ENCODE results near the gene MED13L.

The MED13L gene

DNA sequence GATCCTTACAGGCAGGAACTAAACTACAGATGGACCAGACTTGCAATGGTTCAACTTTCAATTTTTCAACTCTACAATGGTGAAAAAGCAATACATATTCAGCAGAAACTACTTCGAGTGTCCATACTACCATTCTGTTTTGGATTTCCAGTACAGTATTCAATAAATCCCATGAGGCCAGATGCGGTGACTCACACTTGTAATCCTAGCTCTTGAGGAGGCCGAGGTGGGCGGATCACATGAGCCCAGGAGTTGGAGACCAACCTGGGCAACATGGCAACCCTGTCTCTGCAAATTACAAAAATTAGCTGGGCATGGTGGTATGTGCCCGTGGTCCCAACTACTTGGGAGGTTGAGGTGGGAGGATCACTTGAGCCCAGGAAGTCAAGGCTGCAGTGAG, 336.1 kb downstream of the MED13L start:
- Mint-ChIP-seq H3K27ac (no peak overlapping the region), H3K9me3 (peaks cover 7% of the 10 kb centered on the region), H3K36me3 (ENCODE audit: low read depth) (no peaks in the 10 kb centered on the region), H3K27me3 (ENCODE audit: low read depth) (peaks cover 20% of the 10 kb centered on the region), H3K4me3 (no peak overlapping the region), H3K4me1 (ENCODE audit: low read depth) (no peaks in the 10 kb centered on the region)

DNA sequence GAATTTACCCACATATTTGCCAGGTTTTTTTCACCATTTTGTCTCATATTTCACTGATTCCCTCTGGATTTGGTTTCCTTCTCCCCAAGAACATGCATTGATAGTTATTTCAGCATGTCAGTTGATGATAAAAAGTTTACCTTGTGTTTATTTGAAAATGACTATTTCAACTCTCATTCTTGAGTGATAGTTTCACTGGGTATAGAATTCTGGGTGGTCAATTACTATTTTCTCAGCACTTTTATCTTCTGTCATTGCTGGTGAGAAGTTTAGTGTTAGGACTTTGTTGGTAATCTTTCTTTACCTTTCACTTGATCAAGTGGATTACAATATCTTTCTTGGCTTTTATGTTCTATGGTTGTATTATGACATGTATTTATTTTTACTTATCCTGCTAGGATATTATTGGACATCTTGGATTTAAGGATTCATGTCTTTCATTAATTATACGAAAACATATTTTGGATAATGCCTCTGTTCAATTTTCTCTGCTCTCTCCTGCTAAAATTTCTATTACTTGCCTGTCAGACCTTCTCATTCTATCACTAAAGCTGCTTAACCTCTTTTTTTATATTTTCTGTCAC, 338.6 kb downstream of the MED13L start:
- no peaks in the 10 kb centered on the region for H3K36me3 Mint-ChIP-seq (ENCODE audit: low read depth)
- H3K4me1 Mint-ChIP-seq (ENCODE audit: low read depth) = no peaks in the 10 kb centered on the region
- H3K9me3 Mint-ChIP-seq = peaks cover 7% of the 10 kb centered on the region
- peaks cover 26% of the 10 kb centered on the region for H3K27me3 Mint-ChIP-seq (ENCODE audit: low read depth)
- no peak overlapping the region for H3K27ac Mint-ChIP-seq
- H3K4me3 Mint-ChIP-seq = no peak overlapping the region

DNA sequence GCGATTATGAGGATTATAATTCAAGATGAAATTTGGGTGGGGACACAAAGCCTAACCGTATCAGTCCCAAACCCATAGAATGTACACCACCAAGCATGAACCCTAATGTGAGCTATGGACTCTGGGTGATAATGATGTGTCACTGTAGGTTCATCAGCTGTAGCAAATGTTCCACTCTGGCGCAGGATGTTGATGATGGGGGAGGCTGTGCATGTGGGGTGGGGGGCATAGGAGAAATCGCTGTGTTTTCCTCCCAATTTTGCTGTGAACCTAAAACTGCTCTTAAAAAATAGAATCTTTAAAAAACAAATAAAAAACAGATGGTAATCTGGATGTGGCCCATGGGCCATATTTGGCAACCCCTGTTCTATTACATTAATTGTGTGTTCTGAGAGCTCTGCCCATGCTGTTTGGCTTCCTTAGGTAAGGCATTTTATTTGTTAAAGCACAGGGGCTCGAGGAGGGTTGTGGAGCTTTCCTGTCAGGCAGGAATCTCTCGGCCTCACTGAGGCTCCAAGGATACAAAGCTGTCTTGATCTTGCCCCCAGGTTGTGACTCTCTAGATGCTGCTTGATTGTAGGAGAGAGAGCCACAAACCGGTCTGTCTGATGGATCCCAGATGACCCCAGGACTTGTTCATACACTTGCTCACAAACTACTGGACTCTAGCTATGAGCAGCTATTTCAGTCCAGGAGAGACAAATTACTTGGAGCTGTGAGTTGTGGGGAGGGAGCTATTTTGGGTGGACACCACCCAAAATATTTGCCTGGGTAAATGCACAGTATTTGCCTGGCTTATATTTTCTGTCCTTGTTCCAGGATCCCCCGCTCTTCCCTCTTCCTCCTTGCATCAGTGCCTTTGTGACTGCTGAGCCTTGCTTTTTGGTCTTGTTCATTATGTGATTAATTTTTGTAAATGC, 340.2 kb downstream of the MED13L start:
- peaks cover 26% of the 10 kb centered on the region for H3K27me3 Mint-ChIP-seq (ENCODE audit: low read depth)
- no peaks in the 10 kb centered on the region for H3K4me1 Mint-ChIP-seq (ENCODE audit: low read depth)
- no peak overlapping the region for H3K27ac Mint-ChIP-seq
- H3K9me3 Mint-ChIP-seq = peaks cover 7% of the 10 kb centered on the region
- H3K36me3 Mint-ChIP-seq (ENCODE audit: low read depth) = no peaks in the 10 kb centered on the region
- H3K4me3 Mint-ChIP-seq = no peak overlapping the region

DNA sequence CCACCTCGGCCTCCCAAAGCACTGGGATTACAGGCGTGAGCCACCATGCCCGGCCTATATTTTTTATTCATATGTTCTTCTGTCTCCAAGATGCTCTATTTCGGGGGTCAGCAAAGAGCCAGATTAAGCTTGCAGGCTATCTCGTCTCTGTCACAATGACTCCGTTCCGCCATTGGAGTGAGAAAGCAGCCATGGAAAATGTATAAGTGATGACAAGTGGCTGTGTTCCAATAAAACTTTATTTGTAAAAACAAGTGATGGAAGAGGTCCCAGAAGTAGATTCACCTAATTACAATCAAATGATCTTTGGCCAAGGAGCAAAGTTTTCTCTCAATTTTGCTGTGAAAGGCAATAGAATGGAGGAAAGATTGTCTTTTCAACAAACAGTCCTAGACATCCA, 342.6 kb downstream of the MED13L start:
- Mint-ChIP-seq H3K4me1 (ENCODE audit: low read depth) (no peaks in the 10 kb centered on the region), H3K9me3 (peaks cover 7% of the 10 kb centered on the region), H3K27ac (no peak overlapping the region), H3K27me3 (ENCODE audit: low read depth) (peaks cover 26% of the 10 kb centered on the region), H3K36me3 (ENCODE audit: low read depth) (no peaks in the 10 kb centered on the region), H3K4me3 (no peak overlapping the region)

DNA sequence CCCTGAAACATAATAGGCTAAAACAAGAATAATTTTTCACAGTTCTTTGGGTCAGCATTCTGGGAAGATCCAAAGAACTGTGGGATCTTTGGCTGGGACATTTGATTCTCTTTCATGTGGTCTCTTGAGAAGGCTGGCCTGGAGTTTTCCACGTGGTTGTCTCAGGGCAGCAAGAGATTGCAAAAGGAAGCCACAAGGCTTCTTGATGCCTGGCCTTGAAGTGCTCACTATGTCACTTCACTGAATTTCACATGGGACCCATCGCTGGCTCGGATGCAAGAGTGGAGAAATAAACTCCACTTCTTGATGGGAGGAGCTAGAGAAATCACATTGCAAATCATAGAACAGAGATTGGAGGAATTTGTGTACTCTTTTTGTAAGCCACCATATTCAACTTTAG, 343.4 kb downstream of the MED13L start:
- no peak overlapping the region for H3K27ac Mint-ChIP-seq
- no peaks in the 10 kb centered on the region for H3K4me1 Mint-ChIP-seq (ENCODE audit: low read depth)
- no peaks in the 10 kb centered on the region for H3K36me3 Mint-ChIP-seq (ENCODE audit: low read depth)
- H3K27me3 Mint-ChIP-seq (ENCODE audit: low read depth) = peaks cover 23% of the 10 kb centered on the region
- no peak overlapping the region for H3K4me3 Mint-ChIP-seq
- peaks cover 4% of the 10 kb centered on the region for H3K9me3 Mint-ChIP-seq

DNA sequence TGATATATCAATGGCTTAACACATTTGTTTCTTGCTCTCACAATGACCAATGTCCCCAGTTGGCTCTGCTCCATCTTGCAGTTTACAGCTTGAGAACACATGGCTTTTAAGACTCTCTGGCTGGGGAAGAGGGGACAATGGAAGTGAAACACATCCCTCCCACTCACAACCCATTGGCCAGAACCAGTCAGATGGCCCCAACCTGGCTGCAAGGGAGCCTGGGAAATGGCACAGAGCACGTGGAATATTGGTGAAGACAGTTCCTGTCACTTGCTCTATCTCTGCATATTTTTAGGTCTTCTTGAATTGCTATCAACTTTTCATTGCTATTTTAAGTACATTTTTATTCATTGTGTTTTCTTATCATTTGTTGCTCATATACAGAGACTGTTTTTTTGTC, 345.4 kb downstream of the MED13L start:
- H3K4me3 Mint-ChIP-seq = no peak overlapping the region
- H3K36me3 Mint-ChIP-seq (ENCODE audit: low read depth) = no peaks in the 10 kb centered on the region
- no peaks in the 10 kb centered on the region for H3K4me1 Mint-ChIP-seq (ENCODE audit: low read depth)
- H3K27ac Mint-ChIP-seq = no peak overlapping the region
- H3K9me3 Mint-ChIP-seq = no peaks in the 10 kb centered on the region
- peaks cover 13% of the 10 kb centered on the region for H3K27me3 Mint-ChIP-seq (ENCODE audit: low read depth)

DNA sequence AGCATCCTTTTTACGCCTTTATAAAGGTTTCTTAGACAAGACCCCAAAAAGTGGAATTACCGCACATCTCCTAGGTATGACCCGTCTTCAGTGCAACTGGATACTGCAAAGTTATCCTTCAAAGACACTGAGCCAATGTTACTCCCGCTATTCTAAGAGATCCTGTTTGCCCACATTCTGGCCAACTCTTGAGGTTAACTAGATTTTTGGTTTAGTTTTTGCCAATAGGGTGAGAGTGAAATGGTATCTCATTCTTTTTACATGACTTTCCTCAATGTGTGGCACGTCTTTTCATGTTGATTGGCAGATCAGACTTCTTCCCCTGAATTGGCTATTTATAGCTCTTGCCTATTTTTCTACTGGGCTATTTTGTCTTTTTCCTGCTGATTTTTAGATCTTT, 347.2 kb downstream of the MED13L start:
- Mint-ChIP-seq H3K9me3 (no peaks in the 10 kb centered on the region), H3K4me3 (no peak overlapping the region), H3K27me3 (ENCODE audit: low read depth) (peaks cover 6% of the 10 kb centered on the region), H3K27ac (no peak overlapping the region), H3K36me3 (ENCODE audit: low read depth) (no peaks in the 10 kb centered on the region), H3K4me1 (ENCODE audit: low read depth) (no peaks in the 10 kb centered on the region)

DNA sequence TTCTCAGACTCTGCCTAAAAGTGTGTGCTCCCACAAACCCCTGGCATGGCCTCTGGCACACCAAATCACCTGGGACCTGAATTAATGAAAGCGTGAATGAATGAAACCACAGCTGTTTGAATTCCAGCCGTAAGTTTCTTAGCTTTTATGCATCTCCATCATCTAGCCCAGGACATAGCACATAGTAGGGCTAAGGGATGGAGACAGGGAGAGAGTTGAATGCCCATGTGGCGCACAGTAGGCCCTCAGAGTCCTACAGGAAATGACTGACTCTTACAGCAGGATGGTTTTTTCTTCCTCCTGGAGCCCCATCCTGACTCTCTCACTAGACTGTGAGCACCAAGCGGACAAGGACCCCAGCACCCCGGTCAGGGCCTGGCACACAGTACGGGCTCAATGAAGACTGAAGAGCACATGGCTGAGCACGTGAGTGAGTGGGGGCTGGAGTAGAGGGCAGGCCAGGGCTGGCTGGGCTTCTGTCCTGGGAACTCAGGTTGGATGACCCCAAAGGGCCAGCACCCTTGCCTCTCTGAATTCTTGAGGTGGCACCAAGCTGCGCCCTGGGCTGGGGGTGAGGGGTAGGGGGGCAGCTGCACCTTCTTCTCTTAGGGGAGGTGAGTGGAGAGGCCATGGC, 351.3 kb downstream of the MED13L start:
- H3K4me1 Mint-ChIP-seq (ENCODE audit: low read depth) = no peaks in the 10 kb centered on the region
- H3K27me3 Mint-ChIP-seq (ENCODE audit: low read depth) = no peaks in the 10 kb centered on the region
- H3K36me3 Mint-ChIP-seq (ENCODE audit: low read depth) = no peaks in the 10 kb centered on the region
- peaks cover 8% of the 10 kb centered on the region for H3K9me3 Mint-ChIP-seq
- H3K27ac Mint-ChIP-seq = no peak overlapping the region
- H3K4me3 Mint-ChIP-seq = no peak overlapping the region

DNA sequence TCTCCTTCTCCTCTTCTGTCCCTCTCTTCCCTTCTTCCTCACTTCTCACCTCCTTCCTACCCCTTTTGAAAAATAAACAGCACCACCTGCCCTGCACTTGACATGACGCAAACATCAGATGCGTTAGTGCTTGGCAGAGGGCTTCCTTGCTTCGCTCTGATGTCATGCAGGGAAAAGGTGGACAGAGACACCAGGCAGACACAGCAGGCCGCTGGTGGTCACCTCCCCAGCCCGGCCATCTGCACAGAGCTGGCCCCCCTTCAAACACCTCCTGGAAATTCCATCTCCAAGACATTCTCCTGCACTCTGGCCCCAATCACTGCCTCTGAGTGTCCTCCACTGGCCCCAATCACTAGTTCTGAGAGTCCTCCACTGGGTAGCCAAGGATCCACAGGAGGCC, 353.6 kb downstream of the MED13L start:
- peaks cover 5% of the 10 kb centered on the region for H3K27me3 Mint-ChIP-seq (ENCODE audit: low read depth)
- peaks cover 8% of the 10 kb centered on the region for H3K9me3 Mint-ChIP-seq
- no peaks in the 10 kb centered on the region for H3K36me3 Mint-ChIP-seq (ENCODE audit: low read depth)
- H3K4me1 Mint-ChIP-seq (ENCODE audit: low read depth) = no peaks in the 10 kb centered on the region
- no peak overlapping the region for H3K27ac Mint-ChIP-seq
- H3K4me3 Mint-ChIP-seq = no peak overlapping the region

DNA sequence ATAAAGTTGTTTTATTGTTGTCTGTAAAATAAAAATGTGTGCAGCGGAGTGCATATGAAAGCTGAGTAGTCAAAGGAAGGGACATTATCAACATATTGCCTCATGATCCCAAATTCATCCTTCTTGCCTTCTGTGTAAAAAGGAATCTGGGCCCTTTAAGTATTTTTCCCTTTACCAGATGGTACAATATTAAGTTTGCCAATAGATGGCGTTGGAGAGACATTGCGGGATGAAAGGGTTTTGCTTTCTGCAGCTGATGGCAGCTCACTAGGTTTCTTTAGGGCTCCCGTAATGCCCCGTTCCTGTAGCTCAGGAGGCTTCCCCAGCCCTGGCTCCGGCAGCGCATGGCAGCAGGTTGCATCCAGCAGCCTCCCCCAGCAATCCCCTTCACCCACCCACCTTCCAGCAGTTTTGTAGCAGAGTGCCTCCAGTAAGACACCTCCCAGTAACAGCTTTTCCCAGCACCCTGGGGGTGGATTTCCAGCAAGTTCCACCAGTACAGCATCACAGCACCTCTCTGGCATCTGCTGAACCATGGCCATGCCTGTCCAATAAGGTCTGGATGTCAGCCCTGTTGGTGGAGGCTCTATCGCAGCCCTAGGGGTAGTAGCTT, 354.4 kb downstream of the MED13L start:
- no peak overlapping the region for H3K4me3 Mint-ChIP-seq
- H3K27ac Mint-ChIP-seq = no peak overlapping the region
- no peaks in the 10 kb centered on the region for H3K36me3 Mint-ChIP-seq (ENCODE audit: low read depth)
- H3K27me3 Mint-ChIP-seq (ENCODE audit: low read depth) = peaks cover 12% of the 10 kb centered on the region
- peaks cover 8% of the 10 kb centered on the region for H3K9me3 Mint-ChIP-seq
- no peaks in the 10 kb centered on the region for H3K4me1 Mint-ChIP-seq (ENCODE audit: low read depth)

DNA sequence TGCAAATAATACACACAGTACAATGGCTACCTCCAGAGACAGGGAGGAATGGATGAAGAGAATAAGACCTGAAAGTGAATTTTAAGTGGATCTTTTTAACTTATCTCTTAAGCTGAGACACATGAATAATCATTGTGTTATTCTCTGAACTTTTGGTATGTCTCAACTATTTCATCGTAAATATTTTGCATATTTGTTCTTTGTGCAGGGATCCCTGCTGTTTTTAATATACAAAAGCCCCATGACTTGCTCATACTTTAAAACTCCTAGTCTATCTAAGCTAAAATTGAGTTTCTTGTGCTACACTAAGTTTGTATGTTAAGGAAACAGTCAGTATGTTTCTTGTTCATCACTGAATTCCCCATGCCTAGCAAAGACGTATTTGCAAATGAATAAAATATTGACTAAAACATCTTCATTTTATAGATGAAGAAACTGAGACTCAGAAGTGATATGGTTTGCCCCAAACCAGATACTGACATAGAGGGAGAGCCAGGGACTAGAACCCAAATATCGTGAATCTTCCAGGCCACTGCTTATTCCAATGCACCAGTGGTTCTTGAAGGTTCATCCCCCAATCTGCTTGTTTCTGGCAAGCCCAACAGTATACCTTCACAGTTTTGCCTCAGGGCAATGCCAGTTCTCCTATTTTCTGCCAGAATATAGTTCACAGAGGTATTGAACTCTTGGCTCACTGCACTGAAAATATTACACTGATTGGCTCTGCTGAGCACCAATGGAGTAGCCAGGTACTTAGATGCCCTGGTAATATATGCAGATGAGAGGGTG, 356.9 kb downstream of the MED13L start:
- no peaks in the 10 kb centered on the region for H3K36me3 Mint-ChIP-seq (ENCODE audit: low read depth)
- H3K27ac Mint-ChIP-seq = no peak overlapping the region
- peaks cover 32% of the 10 kb centered on the region for H3K27me3 Mint-ChIP-seq (ENCODE audit: low read depth)
- H3K4me3 Mint-ChIP-seq = no peak overlapping the region
- peaks cover 1% of the 10 kb centered on the region for H3K4me1 Mint-ChIP-seq (ENCODE audit: low read depth)
- H3K9me3 Mint-ChIP-seq = peaks cover 8% of the 10 kb centered on the region

DNA sequence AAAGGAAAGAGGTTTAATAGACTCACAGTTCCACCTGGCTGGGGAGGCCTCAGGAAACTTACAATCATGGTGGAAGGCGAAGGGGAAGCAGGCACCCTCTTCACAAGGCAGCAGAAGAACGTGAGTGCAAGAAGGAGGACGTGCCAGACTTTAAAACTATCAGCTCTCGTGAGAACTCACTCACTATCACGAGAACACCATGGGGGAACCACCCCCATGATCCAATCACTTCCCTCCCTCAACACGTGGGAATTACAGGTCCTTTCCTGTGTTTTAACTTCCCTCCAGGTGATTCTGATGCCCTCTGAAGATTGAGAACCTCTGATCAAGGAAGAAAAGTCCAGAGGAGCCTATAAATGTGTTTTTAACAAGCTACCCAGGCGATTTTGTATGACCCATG, 358.7 kb downstream of the MED13L start:
- H3K9me3 Mint-ChIP-seq = peaks cover 8% of the 10 kb centered on the region
- peaks cover 1% of the 10 kb centered on the region for H3K4me1 Mint-ChIP-seq (ENCODE audit: low read depth)
- H3K27me3 Mint-ChIP-seq (ENCODE audit: low read depth) = peaks cover 44% of the 10 kb centered on the region
- H3K4me3 Mint-ChIP-seq = no peak overlapping the region
- H3K27ac Mint-ChIP-seq = no peak overlapping the region
- H3K36me3 Mint-ChIP-seq (ENCODE audit: low read depth) = no peaks in the 10 kb centered on the region

DNA sequence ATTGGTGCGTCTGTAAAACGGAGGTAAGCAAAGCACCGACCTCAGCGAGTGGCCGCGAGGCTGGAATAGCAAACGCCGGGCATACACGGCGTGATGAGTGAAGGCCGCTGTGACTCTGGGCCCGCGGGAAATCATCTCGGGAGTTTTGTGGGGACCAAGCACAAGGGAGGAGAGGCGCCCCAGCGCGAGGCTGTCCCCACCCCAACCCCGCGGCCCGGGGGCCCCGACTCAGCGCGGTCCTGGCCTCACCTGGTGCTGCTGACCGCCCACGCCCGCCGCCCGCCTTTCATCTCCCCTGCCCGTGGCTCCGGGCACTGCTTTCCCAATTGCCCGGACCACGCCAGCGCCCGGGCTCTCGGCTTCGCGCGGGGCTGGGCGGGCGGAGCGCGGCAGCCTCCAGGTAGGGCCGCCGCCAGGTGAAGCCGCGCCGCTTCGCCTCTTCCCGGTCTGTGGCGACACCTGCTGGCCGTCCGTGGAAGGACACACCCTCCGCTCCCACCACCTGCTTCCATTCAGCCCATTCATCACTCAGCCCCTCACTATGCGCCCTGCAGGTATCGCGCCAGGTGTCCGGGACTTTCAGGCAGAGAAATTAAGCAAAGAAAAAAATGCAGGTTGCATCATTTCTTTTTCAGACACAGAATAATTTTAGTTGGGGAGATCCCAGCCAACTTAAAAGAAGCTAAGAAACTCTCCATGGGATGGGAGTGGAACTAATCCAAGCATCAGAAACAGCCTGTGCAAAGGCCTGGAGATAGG, 360.4 kb downstream of the MED13L start:
- Mint-ChIP-seq H3K9me3 (no peaks in the 10 kb centered on the region), H3K4me1 (ENCODE audit: low read depth) (peaks cover 1% of the 10 kb centered on the region), H3K27ac (no peak overlapping the region), H3K4me3 (no peak overlapping the region), H3K36me3 (ENCODE audit: low read depth) (no peaks in the 10 kb centered on the region), H3K27me3 (ENCODE audit: low read depth) (peaks cover 49% of the 10 kb centered on the region)

Data from T-helper 1 cell treated with Interleukin-12 subunit alpha and Interleukin-12 subunit beta and Interleukin-4 antibody, amounts not matched to agents 30 μg/mL and 1 μg/mL, for 36 hours (primary cell).